IMR-90 (cell line): ENCODE results near the gene NFATC1. TPM values are rescaled to one million over a fixed set of nuclear protein-coding genes. Genes with fewer than 3 reads are reported as not detected.

Source experiments
- ATAC-seq: fragments of 200-7000 bp; cut with Tn5 transposase; 2 replicates; pipeline ENCODE4 v1.9.1; 2020; ENCODE audit warnings: low read depth, mild to moderate bottlenecking, moderate library complexity
- BruUV-seq: library from RNA; stranded (reverse); fragments of 400-500 nt; replicated peaks from 2 replicates; lab custom pipeline; 2021; lab: Mats Ljungman, UMichigan
- CTCF ChIA-PET: fragments of 300-600 bp; formaldehyde crosslinking; extraction: SDS; loops from one replicate; lab custom pipeline; 2021; ENCODE audit warnings: antibody characterized with exemption; lab: Yijun Ruan, JAX
- POLR2A ChIA-PET: fragments of 300-600 bp; sonication (Branson Sonifier 250); formaldehyde crosslinking; loops from one replicate; lab custom pipeline; 2022; ENCODE audit warnings: antibody characterized with exemption; ENCODE audit not compliant: unreplicated experiment; lab: Charles Lee
- DNase-seq: peaks from one replicate; pipeline ENCODE4 v3.0.0; 2013
- H2AFZ ChIP-seq: replicated peaks from 2 replicates; pipeline ENCODE3; 2013; ENCODE audit warnings: low read length, mild to moderate bottlenecking; ENCODE audit not compliant: poor library complexity
- H2AK5ac ChIP-seq: 2 replicates; pipeline ENCODE4 v1.6.1; 2013; ENCODE audit warnings: low read depth, low read length, inconsistent platforms
- H2AK9ac ChIP-seq: replicated peaks from 2 replicates; pipeline ENCODE3; 2013; ENCODE audit warnings: mild to moderate bottlenecking, low read depth, low read length, moderate library complexity; ENCODE audit not compliant: poor library complexity
- H2BK120ac ChIP-seq: 2 replicates; pipeline ENCODE4 v1.6.1; 2013; ENCODE audit warnings: low read depth, low read length, inconsistent platforms
- H2BK15ac ChIP-seq: 3 replicates; pipeline ENCODE4 v1.6.1; 2013; ENCODE audit warnings: low read depth, low read length, inconsistent platforms
- H2BK20ac ChIP-seq: 2 replicates; pipeline ENCODE4 v1.6.1; 2013; ENCODE audit warnings: low read depth, mild to moderate bottlenecking, inconsistent platforms, low read length, moderate library complexity
- H2BK5ac ChIP-seq: 2 replicates; pipeline ENCODE4 v1.6.1; 2013; ENCODE audit warnings: mild to moderate bottlenecking, low read depth, low read length, inconsistent platforms; ENCODE audit not compliant: poor library complexity, severe bottlenecking
- H3K14ac ChIP-seq: replicated peaks from 2 replicates; pipeline ENCODE4 v1.6.1; 2013; ENCODE audit warnings: low read depth, low read length, inconsistent platforms
- H3K18ac ChIP-seq: 2 replicates; pipeline ENCODE4 v1.6.1; 2013; ENCODE audit warnings: low read depth, low read length, control low read depth
- H3K23ac ChIP-seq: 2 replicates; pipeline ENCODE4 v1.6.1; 2013; ENCODE audit warnings: low read depth, low read length, inconsistent platforms
- H3K27ac ChIP-seq: 2 replicates; pipeline ENCODE4 v1.5.1; 2013; ENCODE audit warnings: mild to moderate bottlenecking, control low read depth, low read length; ENCODE audit not compliant: insufficient read depth
- H3K27me3 ChIP-seq: 2 replicates; pipeline ENCODE4 v1.6.1; 2013; ENCODE audit warnings: low read length; ENCODE audit not compliant: control insufficient read depth, insufficient read depth
- H3K36me3 ChIP-seq: 2 replicates; pipeline ENCODE4 v1.6.1; 2013; ENCODE audit warnings: low read length, mixed read lengths; ENCODE audit not compliant: control insufficient read depth, insufficient read depth
- H3K4ac ChIP-seq: 2 replicates; pipeline ENCODE4 v1.6.1; 2013; ENCODE audit warnings: low read depth, low read length, inconsistent platforms
- H3K4me1 ChIP-seq: 2 replicates; pipeline ENCODE4 v1.6.1; 2013; ENCODE audit warnings: low read length, mixed read lengths; ENCODE audit not compliant: control insufficient read depth, insufficient read depth
- H3K4me2 ChIP-seq: 2 replicates; pipeline ENCODE4 v1.6.1; 2013; ENCODE audit warnings: low read depth, mild to moderate bottlenecking, control low read depth, low read length, moderate library complexity
- H3K4me3 ChIP-seq: 2 replicates; pipeline ENCODE4 v1.5.1; 2013; ENCODE audit warnings: low read depth, mild to moderate bottlenecking, control low read depth, low read length, moderate library complexity; ENCODE audit not compliant: insufficient read depth
- H3K56ac ChIP-seq: 2 replicates; pipeline ENCODE4 v1.6.1; 2013; ENCODE audit warnings: low read length, inconsistent platforms; ENCODE audit not compliant: insufficient read depth; ENCODE audit errors: extremely low read depth
- H3K79me1 ChIP-seq, 2 experiments: 2 replicates each; pipeline ENCODE4 v1.6.1; 2013; ENCODE audit warnings: low read length in 2 of 2, inconsistent platforms in 1 of 2, low read depth in 1 of 2
- H3K9ac ChIP-seq: 2 replicates; pipeline ENCODE4 v1.6.1; 2013; ENCODE audit warnings: low read depth, low read length, control low read depth
- H3K9me1 ChIP-seq: 2 replicates; pipeline ENCODE4 v1.6.1; 2013; ENCODE audit warnings: low read length, inconsistent platforms; ENCODE audit not compliant: insufficient read depth
- H3K9me3 ChIP-seq: 2 replicates; pipeline ENCODE4 v1.6.1; 2013; ENCODE audit warnings: low read length; ENCODE audit not compliant: control insufficient read depth, insufficient read depth
- H4K20me1 ChIP-seq: 2 replicates; pipeline ENCODE4 v1.6.1; 2013; ENCODE audit warnings: low read length, inconsistent platforms; ENCODE audit not compliant: insufficient read depth
- H4K5ac ChIP-seq: 2 replicates; pipeline ENCODE4 v1.6.1; 2013; ENCODE audit warnings: mild to moderate bottlenecking, low read depth, low read length, control low read depth
- H4K8ac ChIP-seq, 2 experiments: 2 replicates each; pipeline ENCODE4 v1.6.1; 2013; ENCODE audit warnings: low read depth in 2 of 2, low read length in 2 of 2, control low read depth in 1 of 2, inconsistent platforms in 1 of 2
- H4K91ac ChIP-seq: 2 replicates; pipeline ENCODE4 v1.6.1; 2013; ENCODE audit warnings: low read depth, low read length, inconsistent platforms; ENCODE audit not compliant: insufficient read depth
- BHLHE40 ChIP-seq: fragments of 150-350 bp; IDR thresholded peaks from 2 replicates; pipeline ENCODE4 v1.6.1; 2016; ENCODE audit warnings: mild to moderate bottlenecking, low read depth, low read length
- CEBPB ChIP-seq: IDR thresholded peaks from 2 replicates; pipeline ENCODE4 v1.6.1; 2012; ENCODE audit warnings: low read depth, low read length, improper control_type of control experiment
- CHD1 ChIP-seq: IDR thresholded peaks from 2 replicates; pipeline ENCODE4 v1.6.1; 2012; ENCODE audit warnings: low read depth, low read length, improper control_type of control experiment
- FOS ChIP-seq: fragments of 150-350 bp; IDR thresholded peaks from 2 replicates; pipeline ENCODE4 v1.6.1; 2016; ENCODE audit warnings: low read depth, low read length
- MAFK ChIP-seq: IDR thresholded peaks from 2 replicates; pipeline ENCODE4 v1.6.1; 2012; ENCODE audit warnings: low read depth, low read length, improper control_type of control experiment
- MAZ ChIP-seq: IDR thresholded peaks from 2 replicates; pipeline ENCODE4 v1.6.1; 2012; ENCODE audit warnings: low read depth, mild to moderate bottlenecking, low read length, improper control_type of control experiment, moderate library complexity, borderline replicate concordance
- MXI1 ChIP-seq: IDR thresholded peaks from 2 replicates; pipeline ENCODE4 v1.6.1; 2012; ENCODE audit warnings: low read depth, mild to moderate bottlenecking, low read length, moderate library complexity, borderline replicate concordance
- NFE2L2 ChIP-seq: fragments of 150-350 bp; IDR thresholded peaks from 2 replicates; pipeline ENCODE4 v1.6.1; 2016; ENCODE audit warnings: low read depth, mild to moderate bottlenecking, low read length
- RCOR1 ChIP-seq: IDR thresholded peaks from 2 replicates; pipeline ENCODE4 v1.6.1; 2012; ENCODE audit warnings: mild to moderate bottlenecking, low read length, improper control_type of control experiment; ENCODE audit not compliant: insufficient replicate concordance
- RFX5 ChIP-seq: IDR thresholded peaks from 2 replicates; pipeline ENCODE4 v1.8.0; 2012; ENCODE audit warnings: low read depth, mild to moderate bottlenecking, low read length, moderate library complexity
- whole genome bisulfite sequencing, 2 experiments: methylation state at CpG; one replicate each; pipeline versions ENCODE4 v1.1.5 to v1.1.7; 2013; ENCODE audit warnings: missing lambda C conversion rate in 2 of 2; ENCODE audit not compliant: insufficient read length in 1 of 2; ENCODE audit errors: extremely low coverage in 2 of 2; 5-methylcytosine and 5-hydroxymethylcytosine counted together
- dilution Hi-C: fragments of 300-500 bp; cut with HindIII; formaldehyde crosslinking; loops from one replicate; pipeline ENCODE4 v1.14.3; 2018; ENCODE audit warnings: low sequenced_read_pairs; ENCODE audit not compliant: unreplicated experiment
- in situ Hi-C: fragments of 300-500 bp; cut with MboI; formaldehyde crosslinking; loops from 3 replicates; pipeline ENCODE4 v1.14.3; 2019; ENCODE audit warnings: low sequenced_read_pairs, inconsistent platforms, mixed read lengths
- intact Hi-C: fragments of 100-400 bp; cut with micrococcal nuclease; formaldehyde crosslinking; loops from 2 replicates; pipeline ENCODE4 v1.10.0; 2022
- polyA plus RNA-seq, 3 experiments: library from polyadenylated mRNA; depleted of rRNA; stranded (reverse); fragments of >200 nt; gene quantifications; 2 replicates each; pipeline ENCODE4 v1.2.3, GENCODE V29; 2012; ENCODE audit warnings: low replicate concordance in 1 of 3
- total RNA-seq: library from RNA; depleted of rRNA; stranded (reverse); fragments of >200 nt; gene quantifications from 2 replicates; pipeline ENCODE4 v1.2.3, GENCODE V29; 2012
- TF ChIP-seq, protein P1 (sequence below): fragments of 150-350 bp; IDR thresholded peaks from 2 replicates; pipeline ENCODE4 v1.6.1; 2016; ENCODE audit warnings: low read depth, mild to moderate bottlenecking, low read length, moderate library complexity, borderline replicate concordance
- TF ChIP-seq, protein P2 (sequence below): fragments of 150-350 bp; IDR thresholded peaks from 2 replicates; pipeline ENCODE4 v1.6.1; 2017; ENCODE audit warnings: mild to moderate bottlenecking, antibody characterized with exemption, low read length, low read depth

The NFATC1 gene
- total and polyA plus RNA-seq, 2 of the 4 experiments (the other 2 are of a cell fraction), result 0.36 to 1.8 TPM

GRCh38 chr18:79397830-79398761, 2.4 kb downstream of the NFATC1 start:
- Histone ChIP-seq H3K14ac (no peak overlapping the region), H4K20me1 (no peaks in the 10 kb centered on the region), H4K5ac (no peak overlapping the region), H3K36me3 (no peaks in the 10 kb centered on the region), H3K9ac (no peak overlapping the region), H2BK120ac (no peak overlapping the region), H2AK5ac (no peak overlapping the region), H4K8ac (no peak overlapping the region), H2BK5ac (no peak overlapping the region), H3K27me3 (peaks cover 4% of the 10 kb centered on the region; the same call in 1 of the 2 replicates), H3K79me1 (no peaks in the 10 kb centered on the region), H4K91ac (no peak overlapping the region), H3K9me1 (no peaks in the 10 kb centered on the region), H2BK15ac (no peak overlapping the region), H3K4ac (no peak overlapping the region), H2BK20ac (no peak overlapping the region), H3K9me3 (no peaks in the 10 kb centered on the region), H3K27ac (no peak overlapping the region), H3K4me3 (no peak overlapping the region), H3K56ac (no peak overlapping the region), H2AK9ac (no peak overlapping the region), H3K18ac (no peak overlapping the region), H3K4me2 (no peak overlapping the region), H3K4me1 (peaks cover 4% of the 10 kb centered on the region), H2AFZ (no peak overlapping the region), H3K23ac (no peak overlapping the region)
- POLR2A ChIA-PET, result no interaction called here
- TF ChIP-seq, protein P1, sequence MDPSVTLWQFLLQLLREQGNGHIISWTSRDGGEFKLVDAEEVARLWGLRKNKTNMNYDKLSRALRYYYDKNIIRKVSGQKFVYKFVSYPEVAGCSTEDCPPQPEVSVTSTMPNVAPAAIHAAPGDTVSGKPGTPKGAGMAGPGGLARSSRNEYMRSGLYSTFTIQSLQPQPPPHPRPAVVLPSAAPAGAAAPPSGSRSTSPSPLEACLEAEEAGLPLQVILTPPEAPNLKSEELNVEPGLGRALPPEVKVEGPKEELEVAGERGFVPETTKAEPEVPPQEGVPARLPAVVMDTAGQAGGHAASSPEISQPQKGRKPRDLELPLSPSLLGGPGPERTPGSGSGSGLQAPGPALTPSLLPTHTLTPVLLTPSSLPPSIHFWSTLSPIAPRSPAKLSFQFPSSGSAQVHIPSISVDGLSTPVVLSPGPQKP, result no peak
- TF ChIP-seq CEBPB (no peak), RCOR1 (no peak), RFX5 (no peak), MAZ (no peak), FOS (no peak), NFE2L2 (no peak), MXI1 (no peak), MAFK (no peak), CHD1 (no peak), BHLHE40 (no peak)
- TF ChIP-seq, protein P2, sequence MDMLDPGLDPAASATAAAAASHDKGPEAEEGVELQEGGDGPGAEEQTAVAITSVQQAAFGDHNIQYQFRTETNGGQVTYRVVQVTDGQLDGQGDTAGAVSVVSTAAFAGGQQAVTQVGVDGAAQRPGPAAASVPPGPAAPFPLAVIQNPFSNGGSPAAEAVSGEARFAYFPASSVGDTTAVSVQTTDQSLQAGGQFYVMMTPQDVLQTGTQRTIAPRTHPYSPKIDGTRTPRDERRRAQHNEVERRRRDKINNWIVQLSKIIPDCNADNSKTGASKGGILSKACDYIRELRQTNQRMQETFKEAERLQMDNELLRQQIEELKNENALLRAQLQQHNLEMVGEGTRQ, result no peak
- in situ Hi-C loops, result no loop called here
- ATAC-seq, result no peak
- intact Hi-C loops, result loop anchor here (1.0 kb wide), 1 partner anchor 130 kb away; no protein-coding TSS in a partner anchor
- no peak for DNase-seq
- CTCF ChIA-PET, result no interaction called here
- BruUV-seq, result no TSS peak
- WGBS, 2 experiments, result 70% methylated on average over 21 of the region's 38 CpGs; no CpG with 5 or more reads in 1 of the 2 experiments
- dilution Hi-C loops, result no loop called here
